ENCODE data around the gene CEMIP. TPM values are rescaled to one million over a fixed set of nuclear protein-coding genes. Genes with fewer than 3 reads are reported as not detected.

The CEMIP gene
- total and polyA plus RNA-seq, 2 of the 8 experiments (the other 6 are each of a cell fraction or from before 2014, with no cell fraction given), result 0.11 to 0.60 TPM

GRCh38 chr15:80982205-80982604 lies 203.0 kb downstream of the CEMIP start (continued):
- TF ChIP-seq RNF2 (IDR thresholded peaks at IDR 0.05; ENCODE audit: borderline replicate concordance, low read depth, low read length, missing control alignments, poor library complexity, severe bottlenecking), result no peak
- TF ChIP-seq NRF1 (IDR thresholded peaks at IDR 0.05; ENCODE audit: low read depth, low read length), result no peak
- no peak for TF ChIP-seq RFX5 (IDR thresholded peaks at IDR 0.05; ENCODE audit: borderline replicate concordance, low read depth, low read length)
- no peak for TF ChIP-seq HDAC2 (IDR thresholded peaks at IDR 0.05; ENCODE audit: borderline replicate concordance in 1 of 2, low read depth in 2 of 2, low read length in 2 of 2)
- TF ChIP-seq KDM5A (IDR thresholded peaks at IDR 0.05; ENCODE audit: low read length), result no peak
- peak; percentile 43 to 58 for TF ChIP-seq RAD21 (IDR thresholded peaks at IDR 0.05 in 1 of 2, conservative IDR thresholded peaks at IDR 0.05 in 1 of 2; ENCODE audit: low read depth in 2 of 2, low read length in 2 of 2)
- no peak for TF ChIP-seq TAF7 (optimal IDR thresholded peaks at IDR 0.05; ENCODE audit: borderline replicate concordance, low read depth, low read length)
- no peak for TF ChIP-seq JUN (IDR thresholded peaks at IDR 0.05; ENCODE audit: low read depth, low read length)
- no peak for TF ChIP-seq KDM1A (IDR thresholded peaks at IDR 0.05; ENCODE audit: borderline replicate concordance, low read length)
- TF ChIP-seq SUZ12 (IDR thresholded peaks at IDR 0.05; ENCODE audit: low read length), result no peak
- no peak for TF ChIP-seq RXRA (IDR thresholded peaks at IDR 0.05; ENCODE audit: insufficient read depth, low read depth, low read length)
- TF ChIP-seq CBX8 (IDR thresholded peaks at IDR 0.05; ENCODE audit: borderline replicate concordance, low read depth, low read length), result no peak
- no peak for TF ChIP-seq MAX (IDR thresholded peaks at IDR 0.05)
- TF ChIP-seq BCL11A (IDR thresholded peaks at IDR 0.05; ENCODE audit: low read depth in 2 of 2, low read length in 2 of 2), result no peak
